ENCODE results near the gene KRT77.

GRCh38 chr12:52694151-52694550, 9.2 kb downstream of the KRT77 start:
- TF ChIP-seq EZH2 (IDR thresholded peaks at IDR 0.05) = no peak
- TF ChIP-seq POLR2AphosphoS5 (IDR thresholded peaks at IDR 0.05; ENCODE audit: borderline replicate concordance, low read depth, low read length) = no peak

All from SK-N-MC (cell line).